ENCODE data around the gene KRTAP10-10. TPM values are rescaled to one million over a fixed set of nuclear protein-coding genes. Genes with fewer than 3 reads are reported as not detected.

Gene KRTAP10-10
- total and polyA plus RNA-seq, 2 donors (not counting 1 experiment from before 2014, with no cell fraction given): not detected

- Mint-ChIP-seq H3K4me3 (no peak overlapping the region), H3K4me1 (no peaks in the 10 kb centered on the region), H3K27me3 (peaks cover 7% of the 10 kb centered on the region), H3K27ac (no peak overlapping the region), H3K9me3 (ENCODE audit: insufficient read depth) (peaks cover 7% of the 10 kb centered on the region)
- H3K27ac ChIP-seq (ENCODE audit: low read length in 2 of 2): no peak overlapping the region
- intact Hi-C loops (cut with micrococcal nuclease): no loop called here
- no peak for DNase-seq
- TF ChIP-seq CTCF (IDR thresholded peaks at IDR 0.05) (no peak), EZH2 (IDR thresholded peaks at IDR 0.05; ENCODE audit: borderline replicate concordance, insufficient read depth, low read depth, low read length, poor library complexity, severe bottlenecking) (no peak)
- H3K4me3 ChIP-seq (ENCODE audit: control extremely low read depth in 1 of 5, extremely low read depth in 1 of 5, insufficient read depth in 1 of 5, low read depth in 2 of 5, low read length in 4 of 5): no peak overlapping the region
- no peaks in the 10 kb centered on the region for H3K36me3 ChIP-seq (replicated peaks in 1 of 2; ENCODE audit: control extremely low read depth in 1 of 2, control insufficient read depth in 1 of 2, extremely low read depth in 1 of 2, insufficient read depth in 2 of 2, low read length in 1 of 2)
- H3K9me3 ChIP-seq (ENCODE audit: control extremely low read depth in 1 of 3, control insufficient read depth in 2 of 3, insufficient read depth in 1 of 3, low read length in 2 of 3): peaks cover 0 to 10% (median 4%) of the 10 kb centered on the region in 3 donors
- no peaks in the 10 kb centered on the region for H4K20me1 ChIP-seq (ENCODE audit: control insufficient read depth, insufficient read depth, low read length, poor library complexity, severe bottlenecking)
- WGBS (ENCODE audit: insufficient coverage): 87% methylated on average over 32 of the region's 33 CpGs
- CTCF ChIA-PET: no interaction called here
- H3K79me2 ChIP-seq (ENCODE audit: control insufficient read depth, insufficient read depth, low read length): no peaks in the 10 kb centered on the region
- POLR2A ChIA-PET: no interaction called here
- no peak for ATAC-seq (ENCODE audit: low read depth)
- no peaks in the 10 kb centered on the region for H3K4me1 ChIP-seq (ENCODE audit: control insufficient read depth in 2 of 2, insufficient read depth in 2 of 2, low read length in 2 of 2)
- H3K9ac ChIP-seq (ENCODE audit: low read length): no peak overlapping the region
- H2AFZ ChIP-seq (ENCODE audit: insufficient read depth, low read depth, low read length, poor library complexity, severe bottlenecking): no peak overlapping the region
- H3K27me3 ChIP-seq (replicated peaks in 1 of 4; ENCODE audit: control extremely low read depth in 1 of 4, control insufficient read depth in 3 of 4, insufficient read depth in 4 of 4, low read length in 3 of 4): peaks cover 0 to 2% (median 0%) of the 10 kb centered on the region in 4 experiments
- H3K4me2 ChIP-seq (replicated peaks; ENCODE audit: low read depth, low read length, poor library complexity, severe bottlenecking): no peak overlapping the region
Measured at GRCh38 chr21:44648557-44649311, 11.6 kb downstream of the KRTAP10-10 start.

DNA sequence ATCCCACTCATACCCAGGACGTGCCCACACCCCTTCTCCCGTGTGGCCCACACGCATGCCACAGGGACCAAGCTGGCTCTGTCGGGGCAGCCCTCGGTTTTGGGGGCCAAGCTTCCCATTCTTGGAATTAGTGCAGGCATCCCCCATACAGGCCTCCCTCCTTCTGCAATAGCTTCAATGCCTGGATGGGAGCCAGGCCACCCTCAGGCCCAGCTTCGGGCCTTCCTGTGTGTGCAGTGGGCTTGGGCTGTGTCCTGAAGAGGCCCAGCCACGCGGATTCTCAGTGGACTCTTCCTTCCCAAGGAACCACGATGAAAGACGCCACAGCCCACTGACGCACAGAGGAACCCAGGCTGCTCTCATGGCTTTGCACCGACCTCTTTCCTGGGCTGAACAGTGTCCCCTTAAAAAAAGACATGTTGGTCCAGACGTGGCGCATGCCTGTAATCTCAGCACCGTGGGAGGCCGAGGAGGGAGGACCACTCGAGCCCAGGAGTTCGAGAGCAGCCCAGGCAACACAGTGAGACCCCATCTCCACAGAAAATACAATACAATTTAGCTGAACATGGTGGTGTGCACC, 12.5 kb downstream of the KRTAP10-10 start:
- no peaks in the 10 kb centered on the region for H3K36me3 ChIP-seq (replicated peaks in 1 of 2; ENCODE audit: control extremely low read depth in 1 of 2, control insufficient read depth in 1 of 2, extremely low read depth in 1 of 2, insufficient read depth in 2 of 2, low read length in 1 of 2)
- ATAC-seq (ENCODE audit: low read depth) (no peak), DNase-seq (no peak)
- no peaks in the 10 kb centered on the region for H3K4me1 Mint-ChIP-seq
- H3K4me2 ChIP-seq (replicated peaks; ENCODE audit: low read depth, low read length, poor library complexity, severe bottlenecking): no peak overlapping the region
- H3K9me3 Mint-ChIP-seq (ENCODE audit: insufficient read depth): peaks cover 5% of the 10 kb centered on the region
- H2AFZ ChIP-seq (ENCODE audit: insufficient read depth, low read depth, low read length, poor library complexity, severe bottlenecking): no peak overlapping the region
- no peak overlapping the region for H3K9ac ChIP-seq (ENCODE audit: low read length)
- no peak overlapping the region for H3K27ac Mint-ChIP-seq
- WGBS (ENCODE audit: insufficient coverage): 93% methylated on average over 14 of the region's 18 CpGs
- H3K4me1 ChIP-seq (ENCODE audit: control insufficient read depth in 2 of 2, insufficient read depth in 2 of 2, low read length in 2 of 2): no peaks in the 10 kb centered on the region
- intact Hi-C loops (cut with micrococcal nuclease): no loop called here
- TF ChIP-seq EZH2 (IDR thresholded peaks at IDR 0.05; ENCODE audit: borderline replicate concordance, insufficient read depth, low read depth, low read length, poor library complexity, severe bottlenecking): no peak
- no peak for TF ChIP-seq CTCF (IDR thresholded peaks at IDR 0.05)
- POLR2A ChIA-PET: no interaction called here
- H3K9me3 ChIP-seq (ENCODE audit: control extremely low read depth in 1 of 3, control insufficient read depth in 2 of 3, insufficient read depth in 1 of 3, low read length in 2 of 3): peaks cover 0 to 15% (median 0%) of the 10 kb centered on the region in 3 donors
- H3K4me3 ChIP-seq (ENCODE audit: control extremely low read depth in 1 of 5, extremely low read depth in 1 of 5, insufficient read depth in 1 of 5, low read depth in 2 of 5, low read length in 4 of 5): no peak overlapping the region
- no peak overlapping the region for H3K27ac ChIP-seq (ENCODE audit: low read length in 2 of 2)
- H3K27me3 Mint-ChIP-seq: peaks cover 9% of the 10 kb centered on the region
- H4K20me1 ChIP-seq (ENCODE audit: control insufficient read depth, insufficient read depth, low read length, poor library complexity, severe bottlenecking): no peaks in the 10 kb centered on the region
- no peak overlapping the region for H3K4me3 Mint-ChIP-seq
- no peaks in the 10 kb centered on the region for H3K79me2 ChIP-seq (ENCODE audit: control insufficient read depth, insufficient read depth, low read length)
- CTCF ChIA-PET: no interaction called here
- H3K27me3 ChIP-seq (replicated peaks in 1 of 4; ENCODE audit: control extremely low read depth in 1 of 4, control insufficient read depth in 3 of 4, insufficient read depth in 4 of 4, low read length in 3 of 4): peaks cover 0 to 2% (median 0%) of the 10 kb centered on the region in 4 experiments

Data from B cell (primary cell).